GM21447 (cell line): Measurements from ENCODE around the gene CSGALNACT2.
"Not testable (repeated sequence)": the region's sequence is repeated elsewhere in the genome, so short reads cannot be mapped to it uniquely, and the experiment has no call there.

Source experiments
- ATAC-seq: cut with Tn5 transposase; IDR thresholded peaks from one replicate; pipeline ENCODE4 v1.9.1; 2021; ENCODE audit not compliant: unreplicated experiment

The CSGALNACT2 gene

GRCh38 chr10:43214071-43214955 is 76.1 kb downstream of the CSGALNACT2 start:
- no peak for ATAC-seq

GRCh38 chr10:43214956-43215561 is 76.8 kb downstream of the CSGALNACT2 start:
- ATAC-seq: no peak

- no peak for ATAC-seq
These were observed 77.7 kb downstream of the CSGALNACT2 start for GRCh38 chr10:43215758-43216455.

GRCh38 chr10:43216931-43217562 is 78.8 kb downstream of the CSGALNACT2 start:
- no peak for ATAC-seq

- ATAC-seq: no peak
These were observed 79.4 kb downstream of the CSGALNACT2 start for GRCh38 chr10:43217563-43218205.

GRCh38 chr10:43218206-43218950 is 80.1 kb downstream of the CSGALNACT2 start:
- ATAC-seq: no peak

GRCh38 chr10:43218951-43219837 is 80.9 kb downstream of the CSGALNACT2 start:
- ATAC-seq: no peak

- ATAC-seq: no peak
These were observed 81.6 kb downstream of the CSGALNACT2 start for GRCh38 chr10:43219848-43220247.

GRCh38 chr10:43220251-43220650 is 82.0 kb downstream of the CSGALNACT2 start:
- not testable (repeated sequence) for ATAC-seq

- no peak for ATAC-seq
These were observed 82.6 kb downstream of the CSGALNACT2 start for GRCh38 chr10:43220657-43221418.

- ATAC-seq: no peak
These were observed 83.4 kb downstream of the CSGALNACT2 start for GRCh38 chr10:43221419-43222209.

- no peak for ATAC-seq
These were observed 84.0 kb downstream of the CSGALNACT2 start for GRCh38 chr10:43222210-43222720.

GRCh38 chr10:43223056-43223455 is 84.8 kb downstream of the CSGALNACT2 start:
- ATAC-seq: no peak

GRCh38 chr10:43224321-43224720 is 86.1 kb downstream of the CSGALNACT2 start:
- ATAC-seq: no peak

GRCh38 chr10:43225004-43225786 is 87.0 kb downstream of the CSGALNACT2 start:
- no peak for ATAC-seq

- ATAC-seq: no peak
These were observed 87.5 kb downstream of the CSGALNACT2 start for GRCh38 chr10:43225787-43226153.

GRCh38 chr10:43226441-43226840 is 88.2 kb downstream of the CSGALNACT2 start:
- no peak for ATAC-seq
